Breast epithelium (tissue), 3 donors: ENCODE results near the gene EML6.

ENCODE experiments used
- POLR2A ChIP-seq: fragments of 450-650 bp; IDR thresholded peaks from one replicate; pipeline ENCODE4 v1.6.1; 2016; ENCODE audit warnings: antibody characterized with exemption, mild to moderate bottlenecking, moderate library complexity
- TF ChIP-seq, protein P1 (sequence below), 3 donors: fragments of 450-650 bp; IDR thresholded peaks; one replicate each; pipeline ENCODE4 v1.5.1; 2016 to 2017; ENCODE audit warnings: antibody characterized with exemption in 3 of 3, mild to moderate bottlenecking in 3 of 3, moderate library complexity in 3 of 3

DNA sequence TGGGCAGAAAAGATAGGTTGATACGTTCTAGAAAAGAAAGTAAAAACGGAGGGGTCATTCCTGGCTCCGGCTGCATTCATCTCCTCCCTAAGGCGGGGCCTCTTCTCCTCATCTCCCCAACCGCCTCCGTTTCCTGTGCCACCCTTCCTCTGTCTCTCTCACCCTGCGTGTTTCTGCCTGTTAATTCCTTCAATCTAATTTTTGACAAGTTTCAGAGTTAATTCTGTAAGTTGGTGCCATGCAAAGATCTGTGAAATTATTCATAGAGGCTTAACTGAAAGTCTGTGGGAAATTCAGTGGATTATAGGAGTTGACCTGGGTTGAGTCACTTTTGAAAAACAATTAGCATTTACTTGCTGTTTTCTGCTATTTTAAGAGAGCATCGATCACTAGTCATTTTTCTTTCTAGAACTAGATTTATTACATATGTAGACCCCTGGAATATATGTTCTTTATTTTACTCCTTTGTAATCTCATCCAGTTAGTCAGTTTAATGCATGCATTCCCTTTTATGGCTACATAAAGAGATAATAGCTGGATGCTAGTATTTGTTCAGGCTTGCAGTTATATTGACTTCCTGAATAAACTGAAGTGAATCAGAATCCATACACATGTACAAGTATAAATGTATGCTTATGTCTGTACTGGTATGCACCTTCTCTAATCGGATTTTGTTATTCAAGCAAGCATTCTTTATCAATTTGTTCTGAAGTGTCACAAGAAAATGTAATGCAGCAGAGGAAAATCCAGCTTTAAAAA is 91.1 kb downstream of the EML6 start:
- TF ChIP-seq, protein P1, sequence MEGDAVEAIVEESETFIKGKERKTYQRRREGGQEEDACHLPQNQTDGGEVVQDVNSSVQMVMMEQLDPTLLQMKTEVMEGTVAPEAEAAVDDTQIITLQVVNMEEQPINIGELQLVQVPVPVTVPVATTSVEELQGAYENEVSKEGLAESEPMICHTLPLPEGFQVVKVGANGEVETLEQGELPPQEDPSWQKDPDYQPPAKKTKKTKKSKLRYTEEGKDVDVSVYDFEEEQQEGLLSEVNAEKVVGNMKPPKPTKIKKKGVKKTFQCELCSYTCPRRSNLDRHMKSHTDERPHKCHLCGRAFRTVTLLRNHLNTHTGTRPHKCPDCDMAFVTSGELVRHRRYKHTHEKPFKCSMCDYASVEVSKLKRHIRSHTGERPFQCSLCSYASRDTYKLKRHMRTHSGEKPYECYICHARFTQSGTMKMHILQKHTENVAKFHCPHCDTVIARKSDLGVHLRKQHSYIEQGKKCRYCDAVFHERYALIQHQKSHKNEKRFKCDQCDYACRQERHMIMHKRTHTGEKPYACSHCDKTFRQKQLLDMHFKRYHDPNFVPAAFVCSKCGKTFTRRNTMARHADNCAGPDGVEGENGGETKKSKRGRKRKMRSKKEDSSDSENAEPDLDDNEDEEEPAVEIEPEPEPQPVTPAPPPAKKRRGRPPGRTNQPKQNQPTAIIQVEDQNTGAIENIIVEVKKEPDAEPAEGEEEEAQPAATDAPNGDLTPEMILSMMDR (IDR thresholded peaks at IDR 0.05) = no peak
- TF ChIP-seq POLR2A = no peak
